Ovary (tissue), 3 donors: ENCODE results near the gene TNFRSF25.

Experiments used
- CTCF ChIP-seq, 3 donors: fragments of 450-650 bp in 2 of 3; fragments of 200-600 bp in 1 of 3; IDR thresholded peaks; one replicate each; pipeline versions ENCODE4 v1.5.1 to v1.8.0; 2016 to 2022; ENCODE audit warnings: antibody characterized with exemption in 3 of 3, mild to moderate bottlenecking in 1 of 3
- EP300 ChIP-seq: sonication (generic); formaldehyde crosslinking; IDR thresholded peaks from one replicate; pipeline ENCODE4 v1.6.1; 2017; ENCODE audit warnings: antibody characterized with exemption
- POLR2A ChIP-seq: fragments of 450-650 bp; IDR thresholded peaks from one replicate; pipeline ENCODE4 v1.6.1; 2017; ENCODE audit warnings: antibody characterized with exemption, mild to moderate bottlenecking, moderate library complexity
- donor health status: DM: no; HTN: no; CAD: no.

GRCh38 chr1:6495540-6496364, 29.8 kb upstream of the TNFRSF25 start:
- no peak for TF ChIP-seq CTCF (IDR thresholded peaks at IDR 0.05)
- TF ChIP-seq POLR2A, result no peak
- no peak for TF ChIP-seq EP300
